PC-9 (cell line): ENCODE data around the gene SAPCD2. TPM values are rescaled to one million over a fixed set of nuclear protein-coding genes. Genes with fewer than 3 reads are reported as not detected.

Experiments
- BruUV-seq: library from RNA; stranded (reverse); fragments of 400-500 nt; replicated peaks from 2 replicates; lab custom pipeline; 2021; lab: Mats Ljungman, UMichigan
- CTCF ChIA-PET: fragments of 300-600 bp; sonication (Branson Sonifier 250); formaldehyde crosslinking; loops from one replicate; lab custom pipeline; 2022; ENCODE audit warnings: antibody characterized with exemption; lab: Charles Lee
- POLR2A ChIA-PET: fragments of 300-600 bp; sonication (Branson Sonifier 250); formaldehyde crosslinking; loops from one replicate; lab custom pipeline; 2022; ENCODE audit warnings: antibody characterized with exemption; ENCODE audit not compliant: unreplicated experiment; lab: Charles Lee
- DNase-seq, 2 experiments: peaks; one replicate each; pipeline versions ENCODE4 v3.0.0 to v3.0.0-alpha.2; 2015 to 2022; ENCODE audit warnings: mixed read lengths in 1 of 2
- H2AFZ ChIP-seq: fragments of 200-600 bp; sonication (generic); 2 replicates; pipeline ENCODE4 v1.8.1; 2017; ENCODE audit warnings: antibody characterized with exemption
- H3F3A ChIP-seq: fragments of 200-600 bp; sonication (generic); 2 replicates; pipeline ENCODE4 v1.8.1; 2017; ENCODE audit warnings: antibody characterized with exemption, mild to moderate bottlenecking, low read depth; ENCODE audit not compliant: insufficient read depth
- H3K27ac ChIP-seq: fragments of 200-600 bp; sonication (generic); 2 replicates; pipeline ENCODE4 v1.6.1; 2016; ENCODE audit warnings: mixed run types
- H3K27me3 ChIP-seq: fragments of 200-600 bp; sonication (generic); 2 replicates; pipeline ENCODE4 v1.6.1; 2016; ENCODE audit warnings: low read depth, mixed run types; ENCODE audit not compliant: insufficient read depth
- H3K36me3 ChIP-seq: fragments of 200-600 bp; sonication (generic); 2 replicates; pipeline ENCODE4 v1.6.1; 2016; ENCODE audit warnings: low read depth, mixed run types
- H3K4me1 ChIP-seq: fragments of 200-600 bp; sonication (generic); replicated peaks from 2 replicates; pipeline ENCODE4 v1.6.1; 2016; ENCODE audit warnings: mixed run types; ENCODE audit not compliant: insufficient read depth
- H3K4me2 ChIP-seq: fragments of 200-600 bp; sonication (generic); 2 replicates; pipeline ENCODE4 v1.6.1; 2017; ENCODE audit warnings: mixed run types
- H3K4me3 ChIP-seq: fragments of 200-600 bp; sonication (generic); 2 replicates; pipeline ENCODE4 v1.6.1; 2016; ENCODE audit warnings: mixed run types
- H3K79me2 ChIP-seq: fragments of 200-600 bp; sonication (generic); 2 replicates; pipeline ENCODE4 v1.6.1; 2017; ENCODE audit warnings: low read depth, mixed run types
- H3K9me2 ChIP-seq: fragments of 200-600 bp; sonication (generic); 2 replicates; pipeline ENCODE4 v1.8.1; 2017; ENCODE audit warnings: mild to moderate bottlenecking; ENCODE audit not compliant: insufficient read depth
- H3K9me3 ChIP-seq: fragments of 200-600 bp; sonication (generic); 2 replicates; pipeline ENCODE4 v1.8.1; 2016; ENCODE audit warnings: low read depth; ENCODE audit not compliant: insufficient read depth
- H4K20me1 ChIP-seq: fragments of 200-600 bp; sonication (generic); 2 replicates; pipeline ENCODE4 v1.8.1; 2017; ENCODE audit not compliant: insufficient read depth
- EZH2 ChIP-seq: fragments of 200-600 bp; sonication (generic); IDR thresholded peaks from 2 replicates; pipeline ENCODE4 v1.8.0; 2017; ENCODE audit warnings: antibody characterized with exemption, low read depth
- intact Hi-C: fragments of 100-400 bp; cut with micrococcal nuclease; formaldehyde crosslinking; loops from one replicate; pipeline ENCODE4 v1.10.0; 2022; ENCODE audit not compliant: unreplicated experiment
- total RNA-seq: library from RNA; stranded (reverse); gene quantifications from 2 replicates; pipeline ENCODE4 v1.2.3, GENCODE V29; 2021
- TF ChIP-seq, protein P1 (sequence below): fragments of 200-600 bp; sonication (generic); conservative IDR thresholded peaks from 2 replicates; pipeline ENCODE4 v1.6.1; 2017; ENCODE audit warnings: mixed run types, antibody characterized with exemption, mild to moderate bottlenecking, moderate library complexity

The SAPCD2 gene
- total RNA-seq, 1 experiment from 2014 or later = 50.3 TPM

DNA sequence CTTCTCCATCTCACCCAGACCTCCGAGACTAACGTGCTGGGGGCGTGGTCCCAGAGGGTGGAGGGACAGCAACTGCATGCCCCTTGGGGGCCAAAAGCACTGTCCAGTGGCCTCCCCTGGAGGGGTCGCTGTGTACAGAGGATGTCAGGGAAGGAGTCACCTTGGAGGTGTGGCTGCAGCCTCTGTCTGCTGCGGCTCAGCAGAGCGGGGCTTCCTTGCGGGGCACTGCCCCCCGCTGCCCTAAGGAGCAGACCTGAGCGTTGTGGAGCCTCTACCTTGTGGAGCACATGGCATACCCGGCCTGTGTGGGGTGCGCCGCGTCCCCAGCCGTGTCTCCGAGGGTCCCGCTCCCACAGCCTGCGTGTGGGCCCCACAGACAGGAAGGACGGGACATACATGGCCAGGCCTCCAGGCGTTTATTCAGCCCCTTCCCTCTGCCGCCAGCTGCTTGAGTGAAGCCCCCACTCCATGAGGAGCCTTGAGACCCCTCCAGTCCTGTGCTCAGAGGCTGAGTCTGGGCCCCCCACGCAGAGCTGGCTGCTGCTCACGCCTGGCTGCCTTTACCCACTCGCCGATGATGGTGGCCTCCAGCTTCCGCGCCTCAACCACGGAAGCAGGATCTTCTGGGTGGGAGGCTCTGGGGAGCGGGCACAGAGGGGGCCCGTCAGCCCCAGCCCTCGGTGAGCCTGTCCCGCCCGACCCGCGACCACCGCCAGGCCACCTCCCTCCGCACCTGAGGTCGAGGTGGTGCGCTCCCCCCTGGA, 40.0 kb upstream of the SAPCD2 start:
- no peak for TF ChIP-seq EZH2
- TF ChIP-seq, protein P1, sequence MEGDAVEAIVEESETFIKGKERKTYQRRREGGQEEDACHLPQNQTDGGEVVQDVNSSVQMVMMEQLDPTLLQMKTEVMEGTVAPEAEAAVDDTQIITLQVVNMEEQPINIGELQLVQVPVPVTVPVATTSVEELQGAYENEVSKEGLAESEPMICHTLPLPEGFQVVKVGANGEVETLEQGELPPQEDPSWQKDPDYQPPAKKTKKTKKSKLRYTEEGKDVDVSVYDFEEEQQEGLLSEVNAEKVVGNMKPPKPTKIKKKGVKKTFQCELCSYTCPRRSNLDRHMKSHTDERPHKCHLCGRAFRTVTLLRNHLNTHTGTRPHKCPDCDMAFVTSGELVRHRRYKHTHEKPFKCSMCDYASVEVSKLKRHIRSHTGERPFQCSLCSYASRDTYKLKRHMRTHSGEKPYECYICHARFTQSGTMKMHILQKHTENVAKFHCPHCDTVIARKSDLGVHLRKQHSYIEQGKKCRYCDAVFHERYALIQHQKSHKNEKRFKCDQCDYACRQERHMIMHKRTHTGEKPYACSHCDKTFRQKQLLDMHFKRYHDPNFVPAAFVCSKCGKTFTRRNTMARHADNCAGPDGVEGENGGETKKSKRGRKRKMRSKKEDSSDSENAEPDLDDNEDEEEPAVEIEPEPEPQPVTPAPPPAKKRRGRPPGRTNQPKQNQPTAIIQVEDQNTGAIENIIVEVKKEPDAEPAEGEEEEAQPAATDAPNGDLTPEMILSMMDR = no peak
- Histone ChIP-seq H3K27me3 (no peaks in the 10 kb centered on the region), H4K20me1 (no peaks in the 10 kb centered on the region), H3F3A (no peaks in the 10 kb centered on the region), H3K27ac (no peak overlapping the region), H3K36me3 (no peaks in the 10 kb centered on the region), H3K4me1 (peaks cover 4% of the 10 kb centered on the region), H3K4me2 (no peak overlapping the region), H2AFZ (no peak overlapping the region), H3K79me2 (no peaks in the 10 kb centered on the region), H3K9me2 (no peaks in the 10 kb centered on the region), H3K4me3 (no peak overlapping the region), H3K9me3 (no peaks in the 10 kb centered on the region)
- CTCF ChIA-PET = no interaction called here
- no peak for DNase-seq
- BruUV-seq = no TSS peak
- POLR2A ChIA-PET = no interaction called here
- intact Hi-C loops = no loop called here

DNA sequence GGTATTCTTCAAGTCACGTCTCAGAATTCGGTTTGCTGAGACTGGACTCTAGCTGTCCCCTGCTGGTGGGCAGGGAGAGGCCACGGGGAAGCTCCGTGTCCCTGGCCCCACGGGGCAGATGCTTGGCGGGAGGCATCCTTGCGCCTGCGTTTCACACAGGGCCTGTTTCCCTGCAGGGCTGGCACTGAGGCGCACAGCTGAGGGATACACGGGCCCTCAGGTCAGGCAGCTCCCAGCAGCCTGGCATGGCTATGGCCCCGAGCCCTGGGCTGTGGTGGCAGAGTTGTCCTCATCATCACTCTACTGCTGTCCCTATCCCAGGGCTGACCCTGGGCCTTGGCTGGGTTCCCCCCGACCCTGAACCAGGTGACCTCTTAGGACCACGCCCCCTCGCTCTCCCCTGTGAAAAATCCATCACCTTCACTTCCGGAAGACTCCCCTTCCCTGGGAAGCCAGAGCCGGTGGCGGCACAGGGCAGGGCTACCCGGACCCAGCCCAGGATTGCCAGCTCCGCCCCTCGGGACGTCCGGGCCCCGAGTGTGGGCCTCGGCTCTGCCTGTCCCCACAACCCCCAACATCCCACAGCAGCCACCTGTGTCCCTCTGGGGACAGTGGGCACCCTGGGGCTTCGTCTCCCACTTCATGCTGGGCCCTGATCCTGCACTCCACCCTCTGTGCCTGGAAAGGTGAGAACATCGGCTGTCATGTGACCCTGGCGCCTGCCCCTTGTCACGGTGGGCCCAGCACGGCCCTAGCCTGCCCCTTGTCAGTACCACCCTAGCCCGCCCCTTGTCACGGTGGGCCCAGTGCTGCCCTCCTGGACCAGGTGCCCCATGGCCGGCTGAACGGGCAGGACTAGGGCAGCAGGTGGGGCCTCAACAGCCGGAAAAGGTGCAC, 39.1 kb upstream of the SAPCD2 start:
- no peaks in the 10 kb centered on the region for H3F3A ChIP-seq

DNA sequence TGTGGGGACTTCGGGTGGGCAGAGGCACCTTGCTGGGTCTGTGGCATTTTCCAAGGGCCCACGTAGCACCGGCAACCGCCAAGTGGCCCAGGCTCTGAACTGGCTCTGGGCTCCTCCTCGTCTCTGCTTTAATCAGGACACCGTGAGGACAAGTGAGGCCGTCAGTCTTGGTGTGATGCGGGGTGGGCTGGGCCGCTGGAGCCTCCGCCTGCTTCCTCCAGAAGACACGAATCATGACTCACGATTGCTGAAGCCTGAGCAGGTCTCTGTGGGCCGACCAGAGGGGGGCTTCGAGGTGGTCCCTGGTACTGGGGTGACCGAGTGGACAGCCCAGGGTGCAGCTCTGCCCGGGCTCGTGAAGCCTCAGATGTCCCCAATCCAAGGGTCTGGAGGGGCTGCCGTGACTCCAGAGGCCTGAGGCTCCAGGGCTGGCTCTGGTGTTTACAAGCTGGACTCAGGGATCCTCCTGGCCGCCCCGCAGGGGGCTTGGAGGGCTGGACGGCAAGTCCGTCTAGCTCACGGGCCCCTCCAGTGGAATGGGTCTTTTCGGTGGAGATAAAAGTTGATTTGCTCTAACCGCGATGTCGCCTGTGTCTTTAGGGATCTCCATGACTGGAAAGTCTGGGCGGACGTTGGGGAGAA, 38.4 kb upstream of the SAPCD2 start:
- Histone ChIP-seq H3K4me1 (no peaks in the 10 kb centered on the region), H3K79me2 (no peaks in the 10 kb centered on the region), H3K27me3 (no peaks in the 10 kb centered on the region), H3K27ac (no peak overlapping the region), H3K9me2 (no peaks in the 10 kb centered on the region), H3K9me3 (no peaks in the 10 kb centered on the region), H3K36me3 (0 out of 2 replicates have a peak, but pooled peaks cover 2% of the 10 kb centered on the region), H4K20me1 (no peaks in the 10 kb centered on the region), H2AFZ (no peak overlapping the region), H3F3A (no peaks in the 10 kb centered on the region), H3K4me2 (no peak overlapping the region), H3K4me3 (no peak overlapping the region)
- BruUV-seq = no TSS peak
- no peak for DNase-seq
- intact Hi-C loops = no loop called here
- TF ChIP-seq EZH2 = no peak
- TF ChIP-seq, protein P1 = no peak
- CTCF ChIA-PET = interaction anchor here (0.6 kb wide), 1 partner anchor 17 kb away, joined by 18 read pairs; no protein-coding TSS in a partner anchor
- POLR2A ChIA-PET = interaction anchor here (0.6 kb wide), 1 partner anchor 21 kb away, joined by 4 read pairs; no protein-coding TSS in a partner anchor

More for the DNA sequence above, 39.1 kb upstream of the SAPCD2 start:
- Histone ChIP-seq H3K4me3 (no peak overlapping the region), H3K4me2 (no peak overlapping the region), H4K20me1 (no peaks in the 10 kb centered on the region), H3K27ac (no peak overlapping the region), H3K9me2 (no peaks in the 10 kb centered on the region), H3K36me3 (no peaks in the 10 kb centered on the region), H3K27me3 (no peaks in the 10 kb centered on the region), H3K4me1 (no peaks in the 10 kb centered on the region), H2AFZ (no peak overlapping the region), H3K79me2 (no peaks in the 10 kb centered on the region), H3K9me3 (no peaks in the 10 kb centered on the region)
- BruUV-seq = no TSS peak
- ChIA-PET CTCF (no interaction called here), POLR2A (no interaction called here)
- TF ChIP-seq, protein P1 = no peak
- intact Hi-C loops = no loop called here
- DNase-seq = no peak
